GM18508 (cell line): ENCODE results near the gene DNAH8.

ENCODE experiments used
- ATAC-seq: cut with Tn5 transposase; IDR thresholded peaks from one replicate; pipeline ENCODE4 v1.9.1; 2021; ENCODE audit warnings: moderate number of reproducible peaks; ENCODE audit not compliant: insufficient read depth, unreplicated experiment

Gene DNAH8

GRCh38 chr6:39043776-39044175, 328.7 kb downstream of the DNAH8 start:
- ATAC-seq, result no peak

GRCh38 chr6:39044181-39044580, 329.1 kb downstream of the DNAH8 start:
- no peak for ATAC-seq

- no peak for ATAC-seq
Measured at GRCh38 chr6:39047434-39048327, 332.6 kb downstream of the DNAH8 start.

- ATAC-seq, result no peak
Measured at GRCh38 chr6:39048481-39049399, 333.6 kb downstream of the DNAH8 start, which contains the start of gene GLP1R. TSS of gene GLP1R (plus strand) at chr6:39048781. CDS start at chr6:39048841, 60 bp downstream.

- ATAC-seq, result no peak
Measured at GRCh38 chr6:39049575-39050283, 334.6 kb downstream of the DNAH8 start.

GRCh38 chr6:39050453-39051112, 335.5 kb downstream of the DNAH8 start:
- no peak for ATAC-seq

- ATAC-seq, result no peak
Measured at GRCh38 chr6:39051399-39052122, 336.4 kb downstream of the DNAH8 start.

GRCh38 chr6:39053016-39053624, 338.0 kb downstream of the DNAH8 start:
- no peak for ATAC-seq

GRCh38 chr6:39053854-39054576, 338.9 kb downstream of the DNAH8 start:
- no peak for ATAC-seq

- ATAC-seq, result no peak
Measured at GRCh38 chr6:39054577-39055142, 339.5 kb downstream of the DNAH8 start.

- no peak for ATAC-seq
Measured at GRCh38 chr6:39055661-39056060, 340.6 kb downstream of the DNAH8 start.

- no peak for ATAC-seq
Measured at GRCh38 chr6:39056191-39056590, 341.1 kb downstream of the DNAH8 start.

GRCh38 chr6:39056681-39057080, 341.6 kb downstream of the DNAH8 start:
- no peak for ATAC-seq

- ATAC-seq, result no peak
Measured at GRCh38 chr6:39057251-39058155, 342.4 kb downstream of the DNAH8 start.

GRCh38 chr6:39058471-39059147, 343.5 kb downstream of the DNAH8 start:
- no peak for ATAC-seq
